Astrocyte (in vitro differentiated cells and primary cell): Measurements from ENCODE around the gene SMARCA2. TPM values are rescaled to one million over a fixed set of nuclear protein-coding genes. Genes with fewer than 3 reads are reported as not detected.
A peak's percentile ranks its signal among the peaks of the same experiment; 100 is the strongest.

Source experiments
- DNase-seq: peaks from one replicate; pipeline ENCODE4 v3.0.0-alpha.2; 2010; ENCODE audit warnings: low read depth
- FAIRE-seq: peaks from 2 replicates; lab custom pipeline; 2011; peaks lifted over from hg19 to GRCh38; lab: Jason Lieb, UNC
- H2AFZ ChIP-seq: 2 replicates; pipeline ENCODE4 v1.6.0; 2012; ENCODE audit warnings: low read depth, low read length, inconsistent platforms
- H3K27ac ChIP-seq: 2 replicates; pipeline ENCODE4 v1.5.1; 2011; ENCODE audit warnings: low read depth, low read length, inconsistent platforms
- H3K27me3 ChIP-seq: 2 replicates; pipeline ENCODE4 v1.6.0; 2011; ENCODE audit warnings: low read length, inconsistent platforms; ENCODE audit not compliant: insufficient read depth
- H3K36me3 ChIP-seq: 2 replicates; pipeline ENCODE4 v1.5.1; 2011; ENCODE audit warnings: low read length, inconsistent platforms; ENCODE audit not compliant: insufficient read depth
- H3K4me1 ChIP-seq: 2 replicates; pipeline ENCODE4 v1.5.1; 2011; ENCODE audit warnings: low read length, inconsistent platforms; ENCODE audit not compliant: insufficient read depth
- H3K4me2 ChIP-seq: 2 replicates; pipeline ENCODE4 v1.6.0; 2012; ENCODE audit warnings: low read length, inconsistent platforms
- H3K4me3 ChIP-seq: 2 replicates; pipeline ENCODE4 v1.5.1; 2011; ENCODE audit warnings: low read depth, mild to moderate bottlenecking, low read length, inconsistent platforms; ENCODE audit not compliant: insufficient read depth
- H3K79me2 ChIP-seq: 2 replicates; pipeline ENCODE4 v1.6.0; 2012; ENCODE audit warnings: mild to moderate bottlenecking, low read length, inconsistent platforms; ENCODE audit not compliant: insufficient read depth
- H3K9ac ChIP-seq: 2 replicates; pipeline ENCODE4 v1.6.0; 2012; ENCODE audit warnings: mild to moderate bottlenecking, low read length, inconsistent platforms
- H3K9me3 ChIP-seq: 2 replicates; pipeline ENCODE4 v1.5.1; 2012; ENCODE audit warnings: low read depth, mild to moderate bottlenecking, low read length, inconsistent platforms; ENCODE audit not compliant: insufficient read depth
- H4K20me1 ChIP-seq: 2 replicates; pipeline ENCODE4 v1.6.0; 2012; ENCODE audit warnings: low read length, inconsistent platforms; ENCODE audit not compliant: insufficient read depth
- H3K27ac Mint-ChIP-seq: one replicate; pipeline ENCODE4 v1.8.0; 2021; ENCODE audit warnings: mild to moderate bottlenecking, mixed read lengths; ENCODE audit not compliant: unreplicated experiment
- H3K27me3 Mint-ChIP-seq: one replicate; pipeline ENCODE4 v1.8.0; 2021; ENCODE audit warnings: low read depth, mixed read lengths; ENCODE audit not compliant: unreplicated experiment
- H3K36me3 Mint-ChIP-seq: one replicate; pipeline ENCODE4 v1.8.0; 2021; ENCODE audit warnings: low read depth, mixed read lengths; ENCODE audit not compliant: unreplicated experiment
- H3K4me1 Mint-ChIP-seq: one replicate; pipeline ENCODE4 v1.8.0; 2021; ENCODE audit warnings: low read depth, mixed read lengths; ENCODE audit not compliant: unreplicated experiment
- H3K4me3 Mint-ChIP-seq: one replicate; pipeline ENCODE4 v1.8.0; 2021; ENCODE audit warnings: mild to moderate bottlenecking, moderate library complexity, mixed read lengths; ENCODE audit not compliant: unreplicated experiment
- H3K9me3 Mint-ChIP-seq: one replicate; pipeline ENCODE4 v1.8.0; 2021; ENCODE audit warnings: mild to moderate bottlenecking, mixed read lengths; ENCODE audit not compliant: unreplicated experiment
- CTCF ChIP-seq: IDR thresholded peaks from 2 replicates; pipeline ENCODE4 v1.5.1; 2011; ENCODE audit warnings: low read depth, mild to moderate bottlenecking, inconsistent platforms, low read length, moderate library complexity; ENCODE audit not compliant: insufficient read depth
- EZH2 ChIP-seq: IDR thresholded peaks from 2 replicates; pipeline ENCODE4 v1.6.1; 2012; ENCODE audit warnings: mild to moderate bottlenecking, low read length, inconsistent platforms; ENCODE audit not compliant: insufficient read depth
- total RNA-seq: library from RNA; stranded (reverse); gene quantifications from 2 replicates; pipeline ENCODE4 v1.2.1, GENCODE V29; 2021

Gene SMARCA2
- total RNA-seq, 1 donor from 2014 or later = 54.2 TPM

GRCh38 chr9:2228641-2229040, 213.5 kb downstream of the SMARCA2 start:
- Histone ChIP-seq H3K36me3 (no peaks in the 10 kb centered on the region), H3K4me2 (no peak overlapping the region), H3K27ac (no peak overlapping the region), H3K27me3 (no peaks in the 10 kb centered on the region), H3K4me3 (no peak overlapping the region), H3K4me1 (peaks cover 4% of the 10 kb centered on the region), H3K79me2 (no peaks in the 10 kb centered on the region), H2AFZ (no peak overlapping the region), H4K20me1 (no peaks in the 10 kb centered on the region), H3K9me3 (no peaks in the 10 kb centered on the region), H3K9ac (no peak overlapping the region)
- no peak for TF ChIP-seq CTCF
- no peak for TF ChIP-seq EZH2
- Mint-ChIP-seq H3K36me3 (no peaks in the 10 kb centered on the region), H3K27me3 (no peaks in the 10 kb centered on the region), H3K4me3 (no peak overlapping the region), H3K27ac (peak overlapping the region; percentile 79), H3K4me1 (peaks cover 8% of the 10 kb centered on the region), H3K9me3 (peaks cover 7% of the 10 kb centered on the region)
- FAIRE-seq (no peak), DNase-seq (no peak)

- no peak overlapping the region for H3K9ac ChIP-seq
- H3K27me3 Mint-ChIP-seq = no peaks in the 10 kb centered on the region
- no peaks in the 10 kb centered on the region for H3K36me3 ChIP-seq
- no peaks in the 10 kb centered on the region for H3K36me3 Mint-ChIP-seq
- no peak for FAIRE-seq
- no peak overlapping the region for H3K27ac ChIP-seq
- no peak overlapping the region for H2AFZ ChIP-seq
- no peaks in the 10 kb centered on the region for H3K9me3 ChIP-seq
- H3K4me2 ChIP-seq = no peak overlapping the region
- no peak for DNase-seq
- H3K4me3 ChIP-seq = no peak overlapping the region
- peaks cover 8% of the 10 kb centered on the region for H3K4me1 Mint-ChIP-seq
- H4K20me1 ChIP-seq = no peaks in the 10 kb centered on the region
- H3K9me3 Mint-ChIP-seq = peaks cover 7% of the 10 kb centered on the region
- peaks cover 4% of the 10 kb centered on the region for H3K4me1 ChIP-seq
- H3K27ac Mint-ChIP-seq = peak overlapping the region; percentile 55
- no peaks in the 10 kb centered on the region for H3K79me2 ChIP-seq
- H3K27me3 ChIP-seq = peaks cover 3% of the 10 kb centered on the region
- H3K4me3 Mint-ChIP-seq = no peak overlapping the region
- no peak for TF ChIP-seq CTCF
- TF ChIP-seq EZH2 = no peak
Observed at GRCh38 chr9:2229109-2229721, 214.1 kb downstream of the SMARCA2 start.

- Histone ChIP-seq H3K9ac (no peak overlapping the region), H3K4me3 (no peak overlapping the region), H3K4me2 (no peak overlapping the region), H3K9me3 (no peaks in the 10 kb centered on the region), H3K79me2 (no peaks in the 10 kb centered on the region), H3K36me3 (no peaks in the 10 kb centered on the region), H3K27ac (no peak overlapping the region), H4K20me1 (no peaks in the 10 kb centered on the region), H2AFZ (no peak overlapping the region), H3K4me1 (peaks cover 4% of the 10 kb centered on the region), H3K27me3 (peaks cover 3% of the 10 kb centered on the region)
- TF ChIP-seq CTCF = no peak
- TF ChIP-seq EZH2 = no peak
- no peak for DNase-seq
- H3K9me3 Mint-ChIP-seq = peaks cover 7% of the 10 kb centered on the region
- H3K4me1 Mint-ChIP-seq = peaks cover 12% of the 10 kb centered on the region
- H3K27ac Mint-ChIP-seq = no peak overlapping the region
- FAIRE-seq = no peak
- no peaks in the 10 kb centered on the region for H3K27me3 Mint-ChIP-seq
- H3K36me3 Mint-ChIP-seq = no peaks in the 10 kb centered on the region
- no peak overlapping the region for H3K4me3 Mint-ChIP-seq
Observed at GRCh38 chr9:2230362-2230761, 215.2 kb downstream of the SMARCA2 start.
